ENCODE data around the gene LRP6.

The LRP6 gene

DNA sequence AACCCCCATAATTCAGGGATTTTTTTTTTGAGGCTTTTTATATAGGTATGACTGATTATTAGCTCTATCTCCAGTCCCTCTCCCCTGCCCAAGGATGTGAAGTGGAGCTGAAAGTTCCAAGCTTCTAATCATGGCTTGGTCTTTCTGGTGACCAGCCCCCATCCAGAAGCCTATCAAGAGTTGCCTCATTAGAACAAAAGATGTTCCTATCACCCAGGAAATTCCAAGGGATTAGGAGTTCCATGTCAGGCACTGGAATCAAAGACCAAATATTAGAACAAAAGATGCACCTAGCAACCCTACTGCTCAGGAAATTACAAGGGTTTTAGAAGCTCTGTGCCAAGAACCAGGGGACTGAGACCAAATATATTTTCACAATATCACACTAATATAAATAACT lies 29.9 kb downstream of the LRP6 start:
- no peaks in the 10 kb centered on the region for H4K20me1 ChIP-seq (ENCODE audit: insufficient read depth, low read length, poor library complexity, severe bottlenecking)
- no peak overlapping the region for H3K9ac ChIP-seq (ENCODE audit: low read depth, low read length, poor library complexity, severe bottlenecking)
- H3K4me1 ChIP-seq (ENCODE audit: insufficient read depth, low read length, poor library complexity, severe bottlenecking), result no peaks in the 10 kb centered on the region
- no peaks in the 10 kb centered on the region for H3K36me3 ChIP-seq (ENCODE audit: insufficient read depth, low read length)
- no peaks in the 10 kb centered on the region for H3K27me3 ChIP-seq (ENCODE audit: insufficient read depth, low read length, poor library complexity, severe bottlenecking)
- H3K4me2 ChIP-seq (ENCODE audit: low read depth, low read length, poor library complexity, severe bottlenecking), result no peak overlapping the region
- H3K9me2 ChIP-seq (replicated peaks; ENCODE audit: low read depth, low read length), result no peaks in the 10 kb centered on the region
- H3K79me2 ChIP-seq (ENCODE audit: insufficient read depth, low read length), result peaks cover 9% of the 10 kb centered on the region; the same call in 1 of the 2 replicates
- H3K9me3 ChIP-seq (ENCODE audit: insufficient read depth, low read depth, low read length), result no peaks in the 10 kb centered on the region
- no peaks in the 10 kb centered on the region for H3F3A ChIP-seq (ENCODE audit: low read depth)
- H2AFZ ChIP-seq (ENCODE audit: low read length), result no peak overlapping the region
- H3K4me3 ChIP-seq (ENCODE audit: low read length, poor library complexity, severe bottlenecking), result no peak overlapping the region
- TF ChIP-seq CTCF (conservative IDR thresholded peaks at IDR 0.05; ENCODE audit: low read length) (no peak), EZH2phosphoT487 (IDR thresholded peaks at IDR 0.05; ENCODE audit: borderline replicate concordance) (no peak)

GRCh38 chr12:12230275-12230674 lies 36.6 kb downstream of the LRP6 start:
- Histone ChIP-seq H2AFZ (ENCODE audit: low read length) (no peak overlapping the region), H3K4me3 (ENCODE audit: low read length, poor library complexity, severe bottlenecking) (no peak overlapping the region), H3K27me3 (ENCODE audit: insufficient read depth, low read length, poor library complexity, severe bottlenecking) (no peaks in the 10 kb centered on the region), H3K4me2 (ENCODE audit: low read depth, low read length, poor library complexity, severe bottlenecking) (no peak overlapping the region), H3F3A (ENCODE audit: low read depth) (no peaks in the 10 kb centered on the region), H3K9ac (ENCODE audit: low read depth, low read length, poor library complexity, severe bottlenecking) (no peak overlapping the region), H3K9me3 (ENCODE audit: insufficient read depth, low read depth, low read length) (no peaks in the 10 kb centered on the region; the same call in 1 of the 2 replicates), H4K20me1 (ENCODE audit: insufficient read depth, low read length, poor library complexity, severe bottlenecking) (no peaks in the 10 kb centered on the region), H3K4me1 (ENCODE audit: insufficient read depth, low read length, poor library complexity, severe bottlenecking) (no peaks in the 10 kb centered on the region), H3K9me2 (replicated peaks; ENCODE audit: low read depth, low read length) (no peaks in the 10 kb centered on the region), H3K36me3 (ENCODE audit: insufficient read depth, low read length) (no peaks in the 10 kb centered on the region), H3K79me2 (ENCODE audit: insufficient read depth, low read length) (no peaks in the 10 kb centered on the region; the same call in 1 of the 2 replicates)
- TF ChIP-seq EZH2phosphoT487 (IDR thresholded peaks at IDR 0.05; ENCODE audit: borderline replicate concordance) (no peak), CTCF (conservative IDR thresholded peaks at IDR 0.05; ENCODE audit: low read length) (no peak)

- Histone ChIP-seq H3K79me2 (ENCODE audit: insufficient read depth, low read length) (no peaks in the 10 kb centered on the region; the same call in 1 of the 2 replicates), H3K9me3 (ENCODE audit: insufficient read depth, low read depth, low read length) (no peaks in the 10 kb centered on the region; the same call in 1 of the 2 replicates), H2AFZ (ENCODE audit: low read length) (no peak overlapping the region), H3K9me2 (replicated peaks; ENCODE audit: low read depth, low read length) (no peaks in the 10 kb centered on the region), H4K20me1 (ENCODE audit: insufficient read depth, low read length, poor library complexity, severe bottlenecking) (no peaks in the 10 kb centered on the region), H3K27me3 (ENCODE audit: insufficient read depth, low read length, poor library complexity, severe bottlenecking) (no peaks in the 10 kb centered on the region), H3K9ac (ENCODE audit: low read depth, low read length, poor library complexity, severe bottlenecking) (no peak overlapping the region), H3K36me3 (ENCODE audit: insufficient read depth, low read length) (no peaks in the 10 kb centered on the region), H3K4me3 (ENCODE audit: low read length, poor library complexity, severe bottlenecking) (no peak overlapping the region), H3F3A (ENCODE audit: low read depth) (no peaks in the 10 kb centered on the region), H3K4me1 (ENCODE audit: insufficient read depth, low read length, poor library complexity, severe bottlenecking) (no peaks in the 10 kb centered on the region), H3K4me2 (ENCODE audit: low read depth, low read length, poor library complexity, severe bottlenecking) (no peak overlapping the region)
- no peak for TF ChIP-seq CTCF (conservative IDR thresholded peaks at IDR 0.05; ENCODE audit: low read length)
- TF ChIP-seq EZH2phosphoT487 (IDR thresholded peaks at IDR 0.05; ENCODE audit: borderline replicate concordance), result no peak
Observed at GRCh38 chr12:12229556-12230092, 37.2 kb downstream of the LRP6 start.

Measured in Loucy (cell line).